WTC11 (cell line): ENCODE measurements around the gene KCTD4.

Experiments used
- JUN ChIP-seq: sonication (generic); formaldehyde crosslinking; IDR thresholded peaks from 2 replicates; pipeline ENCODE4 v1.8.0; 2023; ENCODE audit warnings: mild to moderate bottlenecking, missing genetic modification reagents
- ZNF121 ChIP-seq: sonication (generic); formaldehyde crosslinking; IDR thresholded peaks from 2 replicates; pipeline ENCODE4 v1.8.0; 2023; ENCODE audit warnings: missing genetic modification reagents

DNA sequence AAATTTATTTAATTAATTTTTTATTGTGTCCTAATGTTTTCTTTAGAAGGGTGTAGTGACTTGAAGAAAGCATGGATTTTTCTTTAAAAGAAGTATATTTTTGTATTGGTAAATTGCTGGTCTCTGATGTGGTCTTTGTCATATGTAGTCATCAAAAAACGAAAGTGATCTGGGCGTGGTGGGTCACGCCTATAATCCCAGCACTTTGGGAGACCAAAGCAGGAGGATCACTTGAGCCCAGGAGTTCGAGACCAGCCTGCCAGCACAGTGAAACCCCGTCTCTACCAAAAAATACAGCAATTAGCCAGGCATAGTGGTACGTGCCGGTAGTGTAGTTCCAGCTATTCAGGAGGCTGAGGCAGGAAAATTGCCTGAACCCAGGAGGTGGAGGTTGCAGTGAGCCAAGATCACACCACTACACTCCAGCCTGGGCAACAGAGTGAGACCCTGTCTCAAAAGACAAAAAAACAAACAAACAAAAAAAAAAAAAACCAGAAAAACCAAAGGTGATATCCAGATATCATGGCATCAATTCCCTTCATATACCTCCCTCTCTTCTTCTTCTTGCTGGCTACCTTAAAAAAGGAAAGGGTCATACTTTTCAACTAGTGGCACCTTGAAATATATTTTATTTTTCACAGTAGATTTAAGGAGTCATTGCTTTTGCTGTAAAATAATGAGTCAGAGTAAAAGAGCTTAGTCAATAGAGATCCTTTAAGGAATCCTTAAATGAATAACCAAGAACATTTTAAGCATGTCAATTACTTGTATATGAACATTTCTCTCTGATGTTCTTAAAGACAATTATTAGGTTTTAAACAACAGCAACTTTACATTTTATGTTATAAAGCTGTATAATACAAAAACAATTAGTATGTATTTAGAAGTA lies 19.9 kb downstream of the KCTD4 start:
- peak; percentile 51; the same call in 1 of the 2 replicates for TF ChIP-seq ZNF121 (CRISPR knock-in tag)
- TF ChIP-seq JUN: no peak
